Astrocyte (in vitro differentiated cells and primary cell): ENCODE measurements around the gene TFB1M. TPM values are rescaled to one million over a fixed set of nuclear protein-coding genes. Genes with fewer than 3 reads are reported as not detected.

ENCODE experiments used
- DNase-seq: peaks from one replicate; pipeline ENCODE4 v3.0.0-alpha.2; 2010; ENCODE audit warnings: low read depth
- FAIRE-seq: peaks from 2 replicates; lab custom pipeline; 2011; peaks lifted over from hg19 to GRCh38; lab: Jason Lieb, UNC
- H2AFZ ChIP-seq: 2 replicates; pipeline ENCODE4 v1.6.0; 2012; ENCODE audit warnings: low read depth, low read length, inconsistent platforms
- H3K27ac ChIP-seq: 2 replicates; pipeline ENCODE4 v1.5.1; 2011; ENCODE audit warnings: low read depth, low read length, inconsistent platforms
- H3K27me3 ChIP-seq: 2 replicates; pipeline ENCODE4 v1.6.0; 2011; ENCODE audit warnings: low read length, inconsistent platforms; ENCODE audit not compliant: insufficient read depth
- H3K36me3 ChIP-seq: 2 replicates; pipeline ENCODE4 v1.5.1; 2011; ENCODE audit warnings: low read length, inconsistent platforms; ENCODE audit not compliant: insufficient read depth
- H3K4me1 ChIP-seq: 2 replicates; pipeline ENCODE4 v1.5.1; 2011; ENCODE audit warnings: low read length, inconsistent platforms; ENCODE audit not compliant: insufficient read depth
- H3K4me2 ChIP-seq: 2 replicates; pipeline ENCODE4 v1.6.0; 2012; ENCODE audit warnings: low read length, inconsistent platforms
- H3K4me3 ChIP-seq: 2 replicates; pipeline ENCODE4 v1.5.1; 2011; ENCODE audit warnings: low read depth, mild to moderate bottlenecking, low read length, inconsistent platforms; ENCODE audit not compliant: insufficient read depth
- H3K79me2 ChIP-seq: 2 replicates; pipeline ENCODE4 v1.6.0; 2012; ENCODE audit warnings: mild to moderate bottlenecking, low read length, inconsistent platforms; ENCODE audit not compliant: insufficient read depth
- H3K9ac ChIP-seq: 2 replicates; pipeline ENCODE4 v1.6.0; 2012; ENCODE audit warnings: mild to moderate bottlenecking, low read length, inconsistent platforms
- H3K9me3 ChIP-seq: 2 replicates; pipeline ENCODE4 v1.5.1; 2012; ENCODE audit warnings: low read depth, mild to moderate bottlenecking, low read length, inconsistent platforms; ENCODE audit not compliant: insufficient read depth
- H4K20me1 ChIP-seq: 2 replicates; pipeline ENCODE4 v1.6.0; 2012; ENCODE audit warnings: low read length, inconsistent platforms; ENCODE audit not compliant: insufficient read depth
- H3K27ac Mint-ChIP-seq: one replicate; pipeline ENCODE4 v1.8.0; 2021; ENCODE audit warnings: mild to moderate bottlenecking, mixed read lengths; ENCODE audit not compliant: unreplicated experiment
- H3K27me3 Mint-ChIP-seq: one replicate; pipeline ENCODE4 v1.8.0; 2021; ENCODE audit warnings: low read depth, mixed read lengths; ENCODE audit not compliant: unreplicated experiment
- H3K36me3 Mint-ChIP-seq: one replicate; pipeline ENCODE4 v1.8.0; 2021; ENCODE audit warnings: low read depth, mixed read lengths; ENCODE audit not compliant: unreplicated experiment
- H3K4me1 Mint-ChIP-seq: one replicate; pipeline ENCODE4 v1.8.0; 2021; ENCODE audit warnings: low read depth, mixed read lengths; ENCODE audit not compliant: unreplicated experiment
- H3K4me3 Mint-ChIP-seq: one replicate; pipeline ENCODE4 v1.8.0; 2021; ENCODE audit warnings: mild to moderate bottlenecking, moderate library complexity, mixed read lengths; ENCODE audit not compliant: unreplicated experiment
- H3K9me3 Mint-ChIP-seq: one replicate; pipeline ENCODE4 v1.8.0; 2021; ENCODE audit warnings: mild to moderate bottlenecking, mixed read lengths; ENCODE audit not compliant: unreplicated experiment
- CTCF ChIP-seq: IDR thresholded peaks from 2 replicates; pipeline ENCODE4 v1.5.1; 2011; ENCODE audit warnings: low read depth, mild to moderate bottlenecking, inconsistent platforms, low read length, moderate library complexity; ENCODE audit not compliant: insufficient read depth
- EZH2 ChIP-seq: IDR thresholded peaks from 2 replicates; pipeline ENCODE4 v1.6.1; 2012; ENCODE audit warnings: mild to moderate bottlenecking, low read length, inconsistent platforms; ENCODE audit not compliant: insufficient read depth
- total RNA-seq: library from RNA; stranded (reverse); gene quantifications from 2 replicates; pipeline ENCODE4 v1.2.1, GENCODE V29; 2021

The TFB1M gene
- total RNA-seq, 1 donor from 2014 or later = 24.1 TPM

- TF ChIP-seq CTCF = no peak
- no peak for TF ChIP-seq EZH2
- Histone ChIP-seq H4K20me1 (no peaks in the 10 kb centered on the region), H2AFZ (no peak overlapping the region), H3K4me1 (no peaks in the 10 kb centered on the region), H3K4me3 (no peak overlapping the region), H3K27ac (peak overlapping the region; percentile 22), H3K79me2 (peaks cover 4% of the 10 kb centered on the region), H3K36me3 (peaks cover 19% of the 10 kb centered on the region), H3K9me3 (no peaks in the 10 kb centered on the region), H3K9ac (no peak overlapping the region), H3K4me2 (peak overlapping the region; percentile 31), H3K27me3 (no peaks in the 10 kb centered on the region)
- Mint-ChIP-seq H3K4me3 (no peak overlapping the region), H3K36me3 (peaks cover 12% of the 10 kb centered on the region), H3K9me3 (no peaks in the 10 kb centered on the region), H3K27ac (peak overlapping the region; percentile 54), H3K4me1 (peaks cover 12% of the 10 kb centered on the region), H3K27me3 (no peaks in the 10 kb centered on the region)
- DNase-seq = no peak
- FAIRE-seq = no peak
These were observed 53.0 kb downstream of the TFB1M start for GRCh38 chr6:155261111-155261900.

GRCh38 chr6:155260686-155261085 lies 53.6 kb downstream of the TFB1M start:
- Mint-ChIP-seq H3K4me1 (peaks cover 12% of the 10 kb centered on the region), H3K36me3 (peaks cover 11% of the 10 kb centered on the region), H3K9me3 (no peaks in the 10 kb centered on the region), H3K4me3 (no peak overlapping the region), H3K27me3 (no peaks in the 10 kb centered on the region), H3K27ac (no peak overlapping the region)
- Histone ChIP-seq H3K27me3 (no peaks in the 10 kb centered on the region), H4K20me1 (no peaks in the 10 kb centered on the region), H3K4me3 (no peak overlapping the region), H3K4me2 (no peak overlapping the region), H3K27ac (no peak overlapping the region), H3K9me3 (no peaks in the 10 kb centered on the region), H3K4me1 (no peaks in the 10 kb centered on the region), H3K36me3 (peaks cover 19% of the 10 kb centered on the region), H2AFZ (no peak overlapping the region), H3K79me2 (peaks cover 4% of the 10 kb centered on the region), H3K9ac (no peak overlapping the region)
- no peak for DNase-seq
- TF ChIP-seq EZH2 (no peak), CTCF (no peak)
- FAIRE-seq = no peak

DNA sequence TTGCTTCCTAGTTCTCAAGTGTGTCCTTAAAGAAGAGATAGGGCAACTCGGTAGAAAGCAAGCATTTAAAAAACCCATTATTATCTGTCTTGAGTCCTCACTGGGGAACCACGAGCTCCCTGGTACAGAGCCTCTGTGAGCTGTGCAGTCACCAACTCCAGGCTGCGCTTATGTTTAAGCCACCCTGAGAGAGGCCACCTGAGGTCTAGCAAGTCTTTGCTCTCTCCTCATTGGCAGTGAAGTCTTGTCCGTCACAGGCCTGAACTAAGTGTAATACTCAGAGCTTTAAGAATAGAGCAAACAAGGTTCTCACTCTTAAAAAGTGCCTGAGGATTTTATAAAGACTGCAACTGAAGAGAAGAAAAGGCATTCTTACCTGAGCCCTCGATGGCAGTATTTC lies 54.4 kb downstream of the TFB1M start:
- no peaks in the 10 kb centered on the region for H3K4me1 ChIP-seq
- Mint-ChIP-seq H3K4me3 (no peak overlapping the region), H3K4me1 (peaks cover 12% of the 10 kb centered on the region), H3K27ac (no peak overlapping the region), H3K9me3 (no peaks in the 10 kb centered on the region), H3K36me3 (peaks cover 14% of the 10 kb centered on the region), H3K27me3 (no peaks in the 10 kb centered on the region)
- H3K9ac ChIP-seq = no peak overlapping the region
- no peak for DNase-seq
- H2AFZ ChIP-seq = no peak overlapping the region
- no peak overlapping the region for H3K27ac ChIP-seq
- TF ChIP-seq CTCF (no peak), EZH2 (no peak)
- H3K4me3 ChIP-seq = no peak overlapping the region
- FAIRE-seq = no peak
- H3K9me3 ChIP-seq = no peaks in the 10 kb centered on the region
- no peak overlapping the region for H3K4me2 ChIP-seq
- peaks cover 22% of the 10 kb centered on the region for H3K36me3 ChIP-seq
- no peaks in the 10 kb centered on the region for H3K27me3 ChIP-seq
- H3K79me2 ChIP-seq = peaks cover 4% of the 10 kb centered on the region
- no peaks in the 10 kb centered on the region for H4K20me1 ChIP-seq
